Fibroblast of skin of right biceps (primary cell): ENCODE data around the gene GARS1.
"Not testable (repeated sequence)": the region's sequence is repeated elsewhere in the genome, so short reads cannot be mapped to it uniquely, and the experiment has no call there.

Source experiments
- DNase-seq: peaks from one replicate; pipeline ENCODE4 v3.0.0-alpha.2; 2013

Gene GARS1, protein sequence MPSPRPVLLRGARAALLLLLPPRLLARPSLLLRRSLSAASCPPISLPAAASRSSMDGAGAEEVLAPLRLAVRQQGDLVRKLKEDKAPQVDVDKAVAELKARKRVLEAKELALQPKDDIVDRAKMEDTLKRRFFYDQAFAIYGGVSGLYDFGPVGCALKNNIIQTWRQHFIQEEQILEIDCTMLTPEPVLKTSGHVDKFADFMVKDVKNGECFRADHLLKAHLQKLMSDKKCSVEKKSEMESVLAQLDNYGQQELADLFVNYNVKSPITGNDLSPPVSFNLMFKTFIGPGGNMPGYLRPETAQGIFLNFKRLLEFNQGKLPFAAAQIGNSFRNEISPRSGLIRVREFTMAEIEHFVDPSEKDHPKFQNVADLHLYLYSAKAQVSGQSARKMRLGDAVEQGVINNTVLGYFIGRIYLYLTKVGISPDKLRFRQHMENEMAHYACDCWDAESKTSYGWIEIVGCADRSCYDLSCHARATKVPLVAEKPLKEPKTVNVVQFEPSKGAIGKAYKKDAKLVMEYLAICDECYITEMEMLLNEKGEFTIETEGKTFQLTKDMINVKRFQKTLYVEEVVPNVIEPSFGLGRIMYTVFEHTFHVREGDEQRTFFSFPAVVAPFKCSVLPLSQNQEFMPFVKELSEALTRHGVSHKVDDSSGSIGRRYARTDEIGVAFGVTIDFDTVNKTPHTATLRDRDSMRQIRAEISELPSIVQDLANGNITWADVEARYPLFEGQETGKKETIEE

DNA sequence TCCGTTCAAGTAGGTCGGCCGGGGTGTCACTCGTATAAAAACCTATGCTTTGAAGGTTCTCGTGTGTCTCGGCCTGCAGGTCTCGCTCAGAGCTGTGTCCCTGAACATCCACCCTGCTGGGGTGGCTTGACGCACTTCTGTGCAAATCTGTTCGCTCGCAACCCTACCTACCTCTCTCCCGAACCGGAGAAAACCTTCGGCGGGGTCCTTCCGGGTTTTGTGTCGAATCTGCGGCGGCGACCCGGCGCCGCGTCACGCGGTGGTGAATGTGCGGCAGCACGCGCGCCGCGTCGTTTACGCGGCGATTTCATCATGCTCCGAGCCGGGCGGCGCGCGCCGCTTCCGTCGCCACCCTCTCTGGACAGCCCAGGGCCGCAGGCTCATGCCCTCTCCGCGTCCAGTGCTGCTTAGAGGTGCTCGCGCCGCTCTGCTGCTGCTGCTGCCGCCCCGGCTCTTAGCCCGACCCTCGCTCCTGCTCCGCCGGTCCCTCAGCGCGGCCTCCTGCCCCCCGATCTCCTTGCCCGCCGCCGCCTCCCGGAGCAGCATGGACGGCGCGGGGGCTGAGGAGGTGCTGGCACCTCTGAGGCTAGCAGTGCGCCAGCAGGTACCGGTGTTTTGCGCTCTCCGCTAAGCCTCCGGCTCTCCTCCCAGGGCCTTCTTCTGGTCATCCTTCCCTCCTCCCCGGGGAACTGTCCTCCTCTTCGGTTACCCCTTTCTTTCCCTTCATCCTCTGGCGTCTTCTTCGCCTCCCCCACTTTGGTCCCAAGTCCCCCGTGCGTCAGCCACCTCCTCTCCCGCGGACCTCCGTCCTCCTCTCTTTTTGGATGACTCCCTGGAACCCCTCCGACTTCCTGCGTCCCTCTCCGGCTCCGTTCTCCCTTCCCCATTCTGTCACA lies at the start of gene GARS1:
Gene GARS1, plus strand, starts transcription at position 339 of the 896 bp plus-strand sequence. Its CDS starts 44 bp downstream, at position 383.
- DNase-seq: peak; percentile 92

DNA sequence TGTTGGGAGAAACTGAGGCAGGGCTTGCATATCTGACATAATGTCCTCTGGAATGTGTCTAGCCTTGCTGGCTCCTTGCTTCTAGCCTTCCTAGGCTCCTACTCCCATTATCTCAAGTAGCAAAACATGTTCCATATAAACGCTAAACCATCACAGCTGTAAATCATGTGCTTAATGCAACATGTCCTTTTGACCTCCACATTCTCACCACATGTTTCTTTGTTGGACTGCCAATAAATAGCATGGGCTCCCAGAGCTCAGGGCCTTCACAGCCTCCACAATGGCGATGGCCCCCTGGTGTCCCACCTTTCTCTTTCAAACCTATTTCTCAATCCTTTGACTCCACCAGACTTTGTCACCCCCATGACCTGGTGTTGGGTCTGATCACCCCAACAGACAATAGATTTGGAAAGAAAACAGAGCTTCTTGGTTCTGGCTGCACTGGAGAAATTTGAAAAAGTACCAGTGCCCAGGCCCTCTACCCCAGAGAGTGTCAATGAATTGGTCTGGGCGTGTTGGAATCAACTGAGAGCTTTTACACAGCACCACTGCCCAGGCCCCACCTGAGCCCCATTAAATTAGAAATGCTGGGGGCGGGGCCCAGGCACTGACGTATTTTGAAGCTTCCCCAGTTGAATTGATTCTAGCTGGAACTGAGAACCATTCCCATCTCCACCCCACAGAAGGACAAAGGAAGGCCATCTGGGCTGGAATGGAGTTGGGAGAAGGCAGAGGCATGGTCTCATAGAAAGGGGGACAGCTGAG lies 48.7 kb upstream of the GARS1 start:
- peak; percentile 19 for DNase-seq

DNA sequence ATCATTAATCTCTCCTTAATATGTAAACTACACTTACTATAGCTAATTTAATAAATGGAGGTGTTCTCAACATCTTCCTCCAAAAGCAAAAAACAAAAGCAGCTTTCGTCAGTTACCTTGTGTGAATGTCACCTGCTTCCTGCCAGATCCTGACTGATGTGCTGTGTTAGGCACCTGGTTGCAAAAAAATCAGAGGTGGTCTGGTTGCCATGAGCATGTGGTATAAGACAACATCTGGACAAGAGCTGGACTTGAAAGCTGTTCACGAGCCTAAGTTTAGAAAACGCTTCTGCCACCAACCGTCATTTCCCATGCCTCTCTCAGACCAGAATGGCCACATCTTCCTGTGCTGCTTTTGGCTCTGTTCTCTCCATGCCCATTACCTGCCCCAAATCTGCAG lies 48.1 kb upstream of the GARS1 start:
- DNase-seq: no peak

DNA sequence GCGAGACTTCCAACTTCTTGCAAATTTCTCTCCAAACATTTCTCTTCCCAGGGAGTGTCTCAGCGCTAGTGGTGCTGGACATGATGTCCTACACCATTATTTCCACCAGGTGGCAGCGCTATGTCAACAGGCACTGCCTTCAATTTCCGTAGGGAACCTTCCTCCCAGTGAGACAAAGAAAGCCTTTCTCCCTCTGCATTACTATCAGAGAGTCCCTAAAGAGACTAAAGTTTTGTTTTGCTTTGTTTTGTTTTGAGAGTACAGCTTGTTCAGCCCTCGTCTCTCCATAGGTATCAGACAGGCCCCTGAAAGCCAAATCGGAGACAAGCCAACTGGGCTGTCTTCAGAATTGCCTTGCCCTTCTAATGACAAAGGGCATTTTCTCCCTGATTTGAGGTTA lies 45.8 kb upstream of the GARS1 start:
- peak; percentile 66 for DNase-seq

DNA sequence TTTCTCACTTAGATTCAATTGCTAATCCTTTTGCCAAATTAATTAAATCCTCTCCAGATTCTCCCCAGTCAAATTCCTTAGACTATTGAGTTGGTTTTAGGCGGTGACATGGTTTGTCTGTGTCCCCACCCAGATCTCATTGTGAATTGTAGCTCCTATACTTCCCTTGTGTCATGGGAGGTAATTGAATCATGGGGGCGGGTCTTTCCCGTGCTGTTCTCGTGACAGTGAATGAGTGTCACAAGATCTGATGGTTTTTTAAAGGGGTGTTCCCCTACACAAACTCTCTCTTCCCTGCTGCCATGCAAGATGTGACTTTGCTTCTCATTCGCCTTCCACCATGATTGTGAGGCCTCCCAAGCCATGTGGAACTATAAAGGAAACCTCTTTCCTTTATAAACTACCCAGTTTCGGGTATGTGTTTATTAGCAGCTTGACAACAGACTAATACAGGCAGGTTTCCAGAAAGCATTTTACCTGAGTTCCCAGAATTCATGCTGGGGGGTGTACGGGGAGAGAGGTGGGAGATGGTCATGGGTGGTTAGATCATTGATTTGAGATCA lies 44.7 kb upstream of the GARS1 start:
- DNase-seq: no peak

DNA sequence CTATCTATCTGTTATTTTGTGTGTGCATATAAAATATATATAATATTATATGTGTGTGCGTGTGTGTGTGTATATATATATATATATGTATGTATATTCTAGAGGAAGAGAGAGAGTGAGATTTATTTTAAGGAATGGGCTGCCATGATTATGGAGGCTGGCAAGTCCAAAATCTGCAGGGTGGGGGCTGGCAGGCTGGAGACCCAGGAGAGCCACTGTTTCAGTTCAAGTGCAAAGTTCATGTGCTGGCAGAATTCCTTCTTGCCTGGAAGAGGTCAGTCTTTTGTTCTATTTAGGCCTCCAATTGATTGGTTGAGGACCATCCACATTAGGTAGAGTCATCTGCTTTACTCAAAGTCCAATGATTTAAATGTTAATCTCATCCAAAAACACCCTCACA lies 42.3 kb upstream of the GARS1 start:
- no peak for DNase-seq

DNA sequence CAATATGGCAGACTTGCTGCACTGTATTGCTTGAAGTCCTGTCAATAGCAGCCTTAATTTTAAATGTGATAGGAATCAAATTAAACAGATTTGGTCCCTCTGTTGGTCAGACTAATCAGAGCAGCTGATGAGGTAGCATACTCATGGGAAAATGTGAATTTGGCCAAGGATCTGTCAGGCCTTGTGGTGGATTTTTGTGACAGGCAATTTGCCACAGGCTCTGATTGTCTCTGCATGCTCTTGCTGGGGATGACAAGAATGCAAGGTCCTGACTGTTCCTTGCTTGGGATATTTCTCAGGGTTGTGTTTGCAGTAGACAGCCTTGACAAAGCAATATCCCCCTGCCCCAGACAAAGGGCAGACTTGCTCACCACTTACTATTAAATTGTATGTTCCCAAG lies 41.5 kb upstream of the GARS1 start:
- no peak for DNase-seq

DNA sequence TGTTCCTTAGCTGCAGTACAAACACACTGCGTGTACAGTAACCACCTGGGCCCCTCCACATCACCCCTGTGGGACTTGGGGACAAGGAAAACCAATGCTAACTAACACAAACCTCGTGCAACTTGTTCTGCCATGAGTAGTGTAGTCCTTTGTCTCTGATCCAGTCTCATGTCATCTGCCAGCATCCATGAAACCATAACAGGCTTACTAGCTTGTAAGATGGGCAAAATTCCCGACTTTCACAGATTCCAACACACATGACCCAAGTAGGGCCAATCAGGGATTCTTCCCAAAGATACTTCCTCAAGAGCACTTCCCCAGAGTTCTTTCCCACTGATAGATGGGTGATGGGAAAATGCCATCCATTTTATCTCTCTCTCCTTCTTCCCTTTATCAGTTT lies 41.1 kb upstream of the GARS1 start:
- DNase-seq: no peak

DNA sequence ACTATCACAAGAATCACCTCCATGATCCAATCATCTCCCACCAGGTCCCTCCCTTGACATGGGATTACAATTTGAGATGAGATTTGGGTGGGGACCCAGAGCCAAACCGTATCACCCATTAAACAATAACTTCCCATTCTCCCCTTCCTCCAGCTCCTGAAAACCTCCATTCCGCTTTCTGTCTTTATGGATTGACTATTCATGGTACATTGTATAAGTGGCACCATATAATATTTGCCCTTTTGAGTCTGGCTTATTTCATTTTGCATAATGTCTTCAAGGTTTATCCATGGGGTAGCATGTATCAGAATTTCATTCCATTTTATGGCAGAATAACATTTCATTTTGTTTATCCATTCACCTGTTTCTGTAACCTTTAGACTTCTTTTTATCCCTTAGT lies 39.2 kb upstream of the GARS1 start:
- no peak for DNase-seq

DNA sequence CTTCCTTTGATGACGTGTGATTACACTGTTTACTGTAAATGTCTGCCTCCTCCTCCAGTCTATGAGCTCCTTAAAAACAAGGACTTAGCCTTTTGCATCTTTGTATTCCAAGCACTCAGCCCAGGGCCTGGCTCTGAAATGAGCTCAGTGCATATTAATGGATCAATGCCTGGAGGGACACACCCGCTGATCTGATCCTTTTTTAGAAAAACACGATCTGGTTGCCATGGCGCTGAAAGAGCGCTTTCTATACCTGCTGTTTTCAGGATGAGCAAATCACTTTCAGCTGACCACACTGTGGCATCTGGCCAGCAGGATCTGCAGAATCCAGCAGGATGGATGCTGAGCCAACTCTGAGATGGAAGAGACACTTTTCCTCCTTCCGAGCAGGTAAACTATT lies 37.8 kb upstream of the GARS1 start:
- peak; percentile 45 for DNase-seq

DNA sequence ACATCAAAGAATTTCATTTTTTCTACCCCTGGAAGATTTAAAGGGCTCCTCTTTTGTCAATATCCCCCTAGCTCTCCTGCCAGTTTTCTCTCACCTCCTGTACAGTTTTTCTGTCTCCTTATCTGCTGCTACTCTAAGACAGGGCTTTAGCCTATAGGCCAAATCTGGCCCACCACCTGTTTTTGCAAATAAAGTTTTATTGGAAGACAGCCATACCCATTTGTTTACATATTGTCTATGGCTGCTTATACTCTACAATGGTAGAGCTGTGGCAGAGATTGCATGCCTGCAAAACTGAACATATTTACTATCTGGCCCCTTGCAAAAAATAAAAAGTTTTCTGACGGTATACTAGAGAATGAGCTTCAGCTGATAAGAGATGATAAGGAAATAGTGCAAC lies 37.4 kb upstream of the GARS1 start:
- DNase-seq: no peak

DNA sequence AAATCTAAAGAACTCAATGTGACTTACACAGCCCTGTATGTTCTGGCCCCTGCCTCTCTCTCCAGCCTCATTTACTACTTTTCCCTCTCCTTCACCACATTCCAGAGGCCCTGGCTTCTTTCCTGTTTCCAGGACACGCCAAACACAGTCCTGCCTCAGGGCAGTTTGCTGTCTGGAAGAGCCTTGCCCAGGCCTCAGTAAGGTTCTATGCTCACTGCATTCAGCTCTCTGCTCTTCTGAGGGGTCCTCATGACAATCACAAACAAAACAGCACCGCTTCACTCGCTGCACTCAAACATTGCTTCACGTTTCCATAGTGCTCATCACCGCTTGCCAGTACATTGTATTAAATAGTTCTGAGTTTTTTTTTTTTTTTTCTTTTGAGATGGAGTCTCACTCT lies 35.1 kb upstream of the GARS1 start:
- no peak for DNase-seq

DNA sequence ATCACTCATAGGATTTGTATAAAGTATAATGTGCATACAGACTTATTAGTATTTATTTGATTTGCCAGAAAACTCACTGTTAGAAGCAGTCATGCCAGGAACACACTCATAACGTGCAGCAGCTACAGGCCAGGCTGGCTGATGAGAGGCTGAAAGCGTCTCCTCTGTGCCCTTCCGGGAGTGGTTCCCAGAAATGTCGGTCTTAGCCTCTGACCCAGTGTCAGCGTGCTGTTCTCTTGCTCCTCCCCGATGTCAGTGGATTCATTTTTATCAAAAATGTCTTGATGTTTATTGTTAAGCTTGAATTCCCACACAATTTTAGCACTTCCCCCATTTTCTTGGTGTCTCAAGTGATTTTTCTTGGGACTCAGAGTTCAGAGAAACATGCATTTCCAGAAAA lies 33.3 kb upstream of the GARS1 start:
- DNase-seq: no peak

DNA sequence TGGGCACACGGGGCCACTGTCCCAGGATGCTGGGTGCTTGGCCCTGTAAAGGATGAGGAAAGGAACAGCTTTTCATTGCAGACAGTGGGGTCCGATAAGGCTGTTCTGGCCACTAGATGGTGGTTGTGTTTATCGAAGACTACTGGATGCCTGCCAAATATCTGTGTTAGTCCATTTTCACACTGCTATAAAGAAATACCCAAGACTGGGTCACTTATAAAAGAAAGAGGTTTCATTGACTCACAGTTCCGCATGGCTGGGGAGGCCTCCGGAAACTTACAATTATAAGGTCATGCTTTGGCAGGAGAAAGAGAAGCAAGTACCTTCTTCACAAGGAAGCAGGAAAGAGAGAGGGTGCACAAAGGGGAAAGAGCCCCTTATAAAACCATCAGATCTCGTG lies 32.2 kb upstream of the GARS1 start:
- peak; percentile 35 for DNase-seq

DNA sequence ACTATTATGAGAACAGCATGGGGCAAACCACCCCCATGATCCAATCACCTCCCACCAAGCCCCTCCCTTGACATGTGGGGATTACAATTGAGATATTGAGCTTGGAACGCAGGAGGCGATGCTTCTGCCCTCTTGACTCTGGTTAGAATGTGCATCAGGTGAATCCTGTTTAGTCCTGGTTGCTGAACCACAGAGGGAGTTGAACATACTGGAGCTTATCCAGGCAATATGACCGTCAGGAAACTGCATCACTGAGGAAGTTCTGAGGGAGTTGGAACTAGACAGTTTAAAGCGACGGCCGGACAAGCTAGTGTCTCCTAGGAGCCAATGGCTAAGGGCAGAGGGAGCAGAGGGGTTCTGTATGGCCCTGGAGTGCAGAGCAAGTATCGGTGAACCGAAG lies 31.8 kb upstream of the GARS1 start:
- no peak for DNase-seq

DNA sequence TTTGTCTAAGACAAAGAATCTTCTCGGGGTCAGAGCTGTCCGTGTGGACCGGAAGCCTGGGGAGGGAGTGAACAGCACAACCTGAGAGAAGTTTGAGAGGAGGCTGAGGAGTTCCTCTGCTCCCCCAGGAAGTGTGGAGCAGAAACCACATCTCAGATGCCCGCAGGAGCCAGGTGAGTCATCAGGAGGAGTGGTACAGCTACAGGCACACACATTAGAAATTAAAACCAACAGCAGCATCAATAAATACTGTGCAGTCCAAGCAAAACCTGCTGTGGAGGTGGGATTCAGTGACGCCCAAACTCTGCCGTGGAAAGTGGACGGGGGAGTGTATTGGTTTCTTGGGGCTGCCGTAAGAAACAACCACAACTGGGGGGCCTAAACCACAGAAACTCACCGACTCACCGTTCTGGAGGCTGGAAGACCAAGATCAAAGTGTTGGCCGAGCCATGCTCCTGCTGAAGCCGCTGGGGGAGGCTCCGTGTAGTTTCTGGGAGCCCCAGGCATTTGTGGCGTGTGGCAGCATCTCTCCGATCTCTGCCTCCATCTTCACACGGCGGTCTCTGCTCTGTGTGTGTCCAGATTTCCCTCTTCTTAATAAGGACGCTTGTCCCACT lies 31.2 kb upstream of the GARS1 start:
- DNase-seq: peak; percentile 48

DNA sequence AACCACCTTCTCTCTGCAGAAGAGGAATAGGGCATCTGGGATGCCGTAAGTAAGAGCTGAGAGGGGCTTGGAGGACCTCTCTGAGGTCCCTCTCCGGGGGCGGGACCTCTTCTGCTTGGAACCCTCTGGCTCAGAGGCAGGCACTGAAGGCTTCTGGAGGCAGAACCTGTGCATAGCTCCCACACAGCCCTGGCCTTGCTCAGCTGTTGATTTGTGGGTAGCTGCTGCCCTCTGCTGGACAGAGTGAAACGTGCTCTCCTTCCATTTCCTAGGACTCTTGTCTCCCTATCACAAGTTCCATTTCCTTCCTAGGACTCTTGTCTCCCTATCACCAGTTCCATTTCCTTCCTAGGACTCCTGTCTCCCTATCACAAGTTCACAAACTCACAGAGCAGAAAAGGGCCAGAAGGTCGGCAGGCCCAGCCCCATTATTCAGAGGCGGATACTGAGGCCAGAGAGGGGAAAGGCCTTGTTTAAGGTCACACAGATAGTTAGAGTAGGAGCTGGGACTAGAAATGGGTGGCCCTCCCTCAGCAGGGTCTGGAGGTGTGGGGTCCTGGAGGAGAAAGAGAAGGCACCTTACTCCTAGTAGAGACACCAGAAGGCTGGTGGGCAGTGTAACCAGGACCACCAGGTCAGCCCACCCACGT lies 30.3 kb upstream of the GARS1 start:
- peak; percentile 75 for DNase-seq

DNA sequence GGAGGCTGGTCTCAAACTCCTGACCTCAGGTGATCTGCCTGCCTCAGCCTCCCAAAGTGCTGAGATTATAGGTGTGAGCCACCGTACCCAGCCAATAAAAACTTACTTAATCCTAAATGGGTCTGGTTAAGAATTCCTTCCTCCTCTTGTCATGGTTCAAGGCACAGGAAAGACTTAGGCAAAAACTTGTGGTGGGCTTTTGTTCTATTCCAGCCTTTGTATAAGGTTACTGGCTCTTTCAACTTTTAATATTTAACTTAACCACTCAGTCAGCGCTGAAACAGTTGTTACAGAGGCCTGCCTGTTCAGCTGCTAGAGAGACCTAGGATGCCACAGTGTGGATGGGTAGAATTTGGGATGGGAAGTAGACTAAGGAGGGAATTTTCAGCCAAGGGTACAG lies 28.1 kb upstream of the GARS1 start:
- DNase-seq: no peak

DNA sequence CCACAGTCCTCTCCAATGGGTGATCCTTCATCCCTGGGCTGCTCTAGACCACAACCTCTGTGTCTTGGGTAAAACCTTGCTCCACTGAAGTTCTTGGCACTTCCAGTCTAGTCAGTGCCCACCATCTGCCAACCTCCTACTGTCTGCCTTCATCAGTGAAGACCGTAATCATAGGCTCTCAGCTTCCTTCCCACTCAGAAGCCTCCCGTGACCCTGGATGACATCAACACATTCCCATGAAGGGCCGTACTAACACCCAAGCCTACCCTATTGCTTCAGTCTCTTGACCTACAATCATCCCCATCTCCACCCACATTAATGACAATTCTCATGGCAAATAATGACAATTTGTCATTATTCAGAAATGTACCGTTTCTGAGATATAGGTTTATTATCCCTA lies 27.6 kb upstream of the GARS1 start:
- DNase-seq: no peak

DNA sequence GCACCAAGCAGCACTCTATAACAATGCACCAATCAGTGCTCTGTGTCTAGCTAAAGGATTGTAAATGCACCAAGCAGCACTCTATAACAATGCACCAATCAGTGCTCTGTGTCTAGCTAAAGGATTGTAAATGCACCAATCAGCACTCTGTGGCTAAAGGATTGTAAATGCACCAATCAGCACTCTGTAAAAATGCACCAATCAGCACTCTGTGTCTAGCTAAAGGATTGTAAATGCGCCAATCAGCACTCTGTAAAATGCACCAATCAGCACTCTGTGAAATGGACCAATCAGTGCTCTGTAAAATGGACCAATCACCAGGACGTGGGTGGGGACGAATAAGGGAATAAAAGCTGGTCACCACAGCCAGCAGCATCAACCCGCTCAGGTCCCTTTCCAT lies 24.4 kb upstream of the GARS1 start:
- not testable (repeated sequence) for DNase-seq

DNA sequence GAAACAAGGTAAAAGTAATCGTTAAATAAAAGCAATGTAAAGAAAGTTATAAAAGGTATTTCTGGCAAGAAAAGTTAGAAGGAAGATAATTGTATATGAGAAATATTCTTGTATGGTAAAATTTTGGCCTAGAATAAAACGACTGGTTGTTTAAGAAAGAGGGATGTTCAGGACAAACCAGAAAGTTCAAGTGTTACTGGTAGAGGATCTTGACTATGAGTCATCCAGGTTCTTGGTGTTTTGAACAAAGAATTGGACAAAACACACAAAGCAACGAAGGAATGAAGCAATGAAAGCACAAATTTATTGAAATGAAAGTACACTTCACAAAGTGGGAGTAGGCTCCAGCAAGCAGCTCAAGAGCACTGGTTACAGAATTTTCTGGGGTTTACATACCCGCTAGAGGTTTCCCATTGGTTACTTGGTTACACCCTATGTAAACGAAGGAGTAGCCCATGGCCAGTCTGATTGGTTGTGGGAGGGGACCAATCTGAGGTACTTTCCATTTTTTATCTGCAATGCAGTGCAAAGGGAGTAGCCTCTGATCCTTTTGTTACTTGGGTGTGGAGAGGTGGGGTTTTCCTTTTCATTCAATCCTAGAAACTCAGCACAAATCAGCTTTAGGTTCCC lies 22.4 kb upstream of the GARS1 start:
- no peak for DNase-seq
